HepG2 (cell line): ENCODE data around the gene EMC9. TPM values are rescaled to one million over a fixed set of nuclear protein-coding genes. Genes with fewer than 3 reads are reported as not detected.

Experiments
- ATF2 ChIP-seq: sonication (generic); formaldehyde crosslinking; IDR thresholded peaks from 2 replicates; pipeline ENCODE4 v1.4.0; 2020; ENCODE audit warnings: missing genetic modification reagents
- BCLAF1 ChIP-seq: fragments of 450-650 bp; IDR thresholded peaks from 2 replicates; pipeline ENCODE4 v1.6.1; 2017; ENCODE audit warnings: mild to moderate bottlenecking
- FOXA3 ChIP-seq: IDR thresholded peaks from 2 replicates; pipeline ENCODE4 v1.6.1; 2016; ENCODE audit warnings: missing genetic modification reagents, missing compliant biosample characterization
- HES4 ChIP-seq: sonication (generic); formaldehyde crosslinking; IDR thresholded peaks from 2 replicates; pipeline ENCODE4 v1.9.0; 2021; ENCODE audit warnings: mild to moderate bottlenecking, missing genetic modification reagents, borderline replicate concordance
- HOXA9 ChIP-seq: sonication (generic); formaldehyde crosslinking; IDR thresholded peaks from 2 replicates; pipeline ENCODE4 v1.8.1; 2022; ENCODE audit warnings: missing genetic modification reagents, mild to moderate bottlenecking, moderate library complexity, borderline replicate concordance
- IRF2 ChIP-seq: IDR thresholded peaks from 2 replicates; pipeline ENCODE4 v1.6.1; 2018; ENCODE audit warnings: missing genetic modification reagents, missing compliant biosample characterization
- KDM4B ChIP-seq: sonication (generic); formaldehyde crosslinking; IDR thresholded peaks from 2 replicates; pipeline ENCODE4 v1.4.0; 2020; ENCODE audit warnings: missing genetic modification reagents
- KLF9 ChIP-seq: IDR thresholded peaks from 2 replicates; pipeline ENCODE4 v1.6.1; 2016; ENCODE audit warnings: low read depth
- MEF2D ChIP-seq: sonication (generic); formaldehyde crosslinking; IDR thresholded peaks from 2 replicates; pipeline ENCODE4 v1.5.1; 2020; ENCODE audit warnings: mild to moderate bottlenecking, missing genetic modification reagents
- MLX ChIP-seq: IDR thresholded peaks from 2 replicates; pipeline ENCODE4 v1.6.1; 2016
- MXD1 ChIP-seq: sonication (generic); formaldehyde crosslinking; IDR thresholded peaks from 2 replicates; pipeline ENCODE4 v1.4.0; 2020; ENCODE audit warnings: mild to moderate bottlenecking, missing genetic modification reagents
- PRDM10 ChIP-seq: sonication (generic); formaldehyde crosslinking; IDR thresholded peaks from 2 replicates; pipeline ENCODE4 v1.4.0; 2020; ENCODE audit warnings: low read depth, missing genetic modification reagents
- SALL2 ChIP-seq: sonication (generic); formaldehyde crosslinking; IDR thresholded peaks from 2 replicates; pipeline ENCODE4 v1.8.1; 2023; ENCODE audit warnings: mild to moderate bottlenecking, missing genetic modification reagents, inconsistent platforms
- SNAPC2 ChIP-seq: sonication (generic); formaldehyde crosslinking; IDR thresholded peaks from 2 replicates; pipeline ENCODE4 v1.8.1; 2022; ENCODE audit warnings: mild to moderate bottlenecking, missing genetic modification reagents
- TGIF2 ChIP-seq: IDR thresholded peaks from 2 replicates; pipeline ENCODE4 v1.6.1; 2016; ENCODE audit warnings: control low read depth, missing compliant biosample characterization
- USF2 ChIP-seq, 2 experiments: sonication (generic) in 1 of 2; formaldehyde crosslinking in 1 of 2; IDR thresholded peaks; 2 replicates each; pipeline versions ENCODE4 v1.5.1 to v1.6.1; 2011 to 2020; ENCODE audit warnings: borderline replicate concordance in 1 of 2, low read depth in 1 of 2, low read length in 1 of 2, mild to moderate bottlenecking in 1 of 2, missing genetic modification reagents in 1 of 2, moderate library complexity in 1 of 2
- ZNF264 ChIP-seq: sonication (generic); formaldehyde crosslinking; IDR thresholded peaks from 2 replicates; pipeline ENCODE4 v1.4.0; 2020; ENCODE audit warnings: missing genetic modification reagents
- ZNF652 ChIP-seq: IDR thresholded peaks from 2 replicates; pipeline ENCODE4 v1.6.1; 2016; ENCODE audit warnings: low read depth, borderline replicate concordance
- ZNF841 ChIP-seq: sonication (generic); formaldehyde crosslinking; IDR thresholded peaks from 2 replicates; pipeline ENCODE4 v1.8.1; 2023; ENCODE audit warnings: missing genetic modification reagents, borderline replicate concordance
- polyA plus RNA-seq, 8 experiments: library from polyadenylated mRNA; depleted of rRNA in 3 of 8; stranded (reverse) in 7 of 8; unstranded in 1 of 8; fragments of >200 nt; fragmentation: Illumina TruSeq in 4 of 8; extraction: Trizol in 4 of 8; gene quantifications; 2 replicates each; pipeline versions ENCODE4 v1.2.1 to v1.2.3, GENCODE V29; 2011 to 2016; ENCODE audit warnings: low read depth in 4 of 8, missing spikeins in 1 of 8, mixed read lengths in 1 of 8; ENCODE audit not compliant: insufficient read depth in 1 of 8
- total RNA-seq, 5 experiments: library from RNA; depleted of rRNA; stranded (reverse); fragments of >200 nt; fragmentation: Illumina TruSeq; extraction: Trizol; gene quantifications; 2 replicates each; pipeline ENCODE4 v1.2.3, GENCODE V29; 2016; ENCODE audit warnings: low read depth in 1 of 5

Gene EMC9
- total and polyA plus RNA-seq, 2 of the 13 experiments (the other 11 are each of a cell fraction or from before 2014, with no cell fraction given): 60.5 to 78.7 TPM

- TF ChIP-seq BCLAF1: no peak
- TF ChIP-seq KLF9 (CRISPR knock-in tag): no peak
- TF ChIP-seq ZNF841 (CRISPR knock-in tag): no peak
- 0 out of 2 replicates have a peak, but pooled peaks have one; percentile 5 for TF ChIP-seq ZNF652 (CRISPR knock-in tag)
- TF ChIP-seq KDM4B (CRISPR knock-in tag): no peak
- TF ChIP-seq FOXA3 (CRISPR knock-in tag): no peak
- no peak for TF ChIP-seq USF2 (IDR thresholded peaks at IDR 0.05; ENCODE audit: low read depth, low read length)
- no peak for TF ChIP-seq USF2 (CRISPR knock-in tag; IDR thresholded peaks at IDR 0.05; ENCODE audit: borderline replicate concordance)
- no peak for TF ChIP-seq IRF2 (CRISPR knock-in tag)
- no peak for TF ChIP-seq MLX (CRISPR knock-in tag)
- TF ChIP-seq HOXA9 (CRISPR knock-in tag): no peak
- TF ChIP-seq MXD1: no peak
- no peak; the same call in none of the 2 replicates for TF ChIP-seq MEF2D (CRISPR knock-in tag)
- TF ChIP-seq SALL2 (CRISPR knock-in tag): no peak
- peak; percentile 3; the same call in 1 of the 2 replicates for TF ChIP-seq SNAPC2 (CRISPR knock-in tag)
- TF ChIP-seq PRDM10 (CRISPR knock-in tag): no peak
- no peak for TF ChIP-seq HES4
- no peak; the same call in 1 of the 2 replicates for TF ChIP-seq TGIF2 (CRISPR knock-in tag)
- 0 out of 2 replicates have a peak, but pooled peaks have one; percentile 11 for TF ChIP-seq ZNF264 (CRISPR knock-in tag)
- no peak for TF ChIP-seq ATF2 (CRISPR knock-in tag)
Observed at GRCh38 chr14:24135584-24135833, 5.9 kb downstream of the EMC9 start (continued).
